AG10803 (cell line): ENCODE data around the gene TJP1.

Experiments used
- DNase-seq: peaks from one replicate; pipeline ENCODE4 v3.0.0; 2010; ENCODE audit warnings: low read depth
- H3K4me3 ChIP-seq: 2 replicates; pipeline ENCODE4 v1.5.1; 2011; ENCODE audit warnings: mild to moderate bottlenecking, low read length, control low read depth
- TF ChIP-seq, protein P1 (sequence below): conservative IDR thresholded peaks from 2 replicates; pipeline ENCODE4 v1.5.1; 2011; ENCODE audit warnings: mild to moderate bottlenecking, low read length, control low read depth, inconsistent platforms

Gene TJP1

DNA sequence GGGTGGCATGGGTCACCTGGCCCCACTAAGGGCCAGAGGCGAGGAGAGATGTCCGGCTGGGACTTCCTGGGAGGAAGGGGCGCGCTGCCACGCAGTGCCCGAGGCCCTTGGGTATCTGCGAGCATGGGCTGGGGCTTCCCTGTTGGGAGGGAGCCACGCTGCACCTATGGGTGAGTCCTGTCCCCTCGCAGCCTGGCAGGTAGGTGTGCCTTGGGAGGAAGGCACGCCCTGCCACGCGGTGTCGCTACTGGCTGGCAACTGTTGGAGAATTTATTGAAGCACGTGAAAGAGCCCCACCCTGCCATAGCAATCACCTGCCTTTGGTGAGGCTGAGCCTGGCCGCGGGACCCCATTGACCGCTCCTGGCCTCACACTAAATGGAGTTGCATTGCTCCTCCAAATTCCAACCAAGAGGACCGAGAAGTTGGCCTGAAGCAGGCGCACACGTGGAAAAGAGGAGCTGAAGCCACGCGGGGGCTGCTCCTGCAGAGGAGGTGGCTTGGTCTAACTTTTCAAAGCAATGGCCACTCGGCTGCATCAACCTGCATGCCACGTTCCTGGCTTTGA lies 134.2 kb downstream of the TJP1 start:
- TF ChIP-seq, protein P1, sequence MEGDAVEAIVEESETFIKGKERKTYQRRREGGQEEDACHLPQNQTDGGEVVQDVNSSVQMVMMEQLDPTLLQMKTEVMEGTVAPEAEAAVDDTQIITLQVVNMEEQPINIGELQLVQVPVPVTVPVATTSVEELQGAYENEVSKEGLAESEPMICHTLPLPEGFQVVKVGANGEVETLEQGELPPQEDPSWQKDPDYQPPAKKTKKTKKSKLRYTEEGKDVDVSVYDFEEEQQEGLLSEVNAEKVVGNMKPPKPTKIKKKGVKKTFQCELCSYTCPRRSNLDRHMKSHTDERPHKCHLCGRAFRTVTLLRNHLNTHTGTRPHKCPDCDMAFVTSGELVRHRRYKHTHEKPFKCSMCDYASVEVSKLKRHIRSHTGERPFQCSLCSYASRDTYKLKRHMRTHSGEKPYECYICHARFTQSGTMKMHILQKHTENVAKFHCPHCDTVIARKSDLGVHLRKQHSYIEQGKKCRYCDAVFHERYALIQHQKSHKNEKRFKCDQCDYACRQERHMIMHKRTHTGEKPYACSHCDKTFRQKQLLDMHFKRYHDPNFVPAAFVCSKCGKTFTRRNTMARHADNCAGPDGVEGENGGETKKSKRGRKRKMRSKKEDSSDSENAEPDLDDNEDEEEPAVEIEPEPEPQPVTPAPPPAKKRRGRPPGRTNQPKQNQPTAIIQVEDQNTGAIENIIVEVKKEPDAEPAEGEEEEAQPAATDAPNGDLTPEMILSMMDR = no peak
- no peak overlapping the region for H3K4me3 ChIP-seq
- DNase-seq = no peak

DNA sequence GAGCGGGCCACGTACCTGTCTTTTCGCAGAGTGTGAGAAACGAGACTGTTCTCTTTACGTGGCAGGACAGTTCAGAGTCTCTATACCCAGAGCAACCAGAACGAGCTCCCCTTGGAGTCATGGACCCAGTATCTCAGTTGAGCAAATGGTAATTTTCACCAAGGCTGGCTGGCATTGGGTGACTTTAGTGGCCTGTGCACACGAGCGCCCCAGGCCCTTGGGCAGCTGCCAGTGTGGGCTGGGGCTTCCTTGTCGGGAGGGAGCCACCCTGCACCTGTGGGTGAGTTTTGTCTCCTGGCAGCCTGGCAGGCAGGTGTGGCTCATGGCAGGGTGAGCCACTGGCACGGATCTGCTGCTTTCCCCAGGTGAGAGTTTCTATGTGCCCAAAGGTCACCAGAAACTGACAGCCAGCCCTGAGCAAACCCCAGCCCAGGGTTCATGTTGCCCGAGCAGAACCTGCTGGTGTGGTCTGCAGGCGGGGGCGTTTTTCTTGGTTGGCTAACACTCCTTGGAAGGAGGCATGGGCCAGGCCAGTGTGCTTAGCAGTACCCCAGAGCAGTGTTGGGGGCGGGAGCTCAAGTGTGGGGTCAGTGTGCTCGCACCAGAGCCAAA lies 135.0 kb downstream of the TJP1 start:
- no peak for DNase-seq
- no peak overlapping the region for H3K4me3 ChIP-seq
- TF ChIP-seq, protein P1 = no peak

DNA sequence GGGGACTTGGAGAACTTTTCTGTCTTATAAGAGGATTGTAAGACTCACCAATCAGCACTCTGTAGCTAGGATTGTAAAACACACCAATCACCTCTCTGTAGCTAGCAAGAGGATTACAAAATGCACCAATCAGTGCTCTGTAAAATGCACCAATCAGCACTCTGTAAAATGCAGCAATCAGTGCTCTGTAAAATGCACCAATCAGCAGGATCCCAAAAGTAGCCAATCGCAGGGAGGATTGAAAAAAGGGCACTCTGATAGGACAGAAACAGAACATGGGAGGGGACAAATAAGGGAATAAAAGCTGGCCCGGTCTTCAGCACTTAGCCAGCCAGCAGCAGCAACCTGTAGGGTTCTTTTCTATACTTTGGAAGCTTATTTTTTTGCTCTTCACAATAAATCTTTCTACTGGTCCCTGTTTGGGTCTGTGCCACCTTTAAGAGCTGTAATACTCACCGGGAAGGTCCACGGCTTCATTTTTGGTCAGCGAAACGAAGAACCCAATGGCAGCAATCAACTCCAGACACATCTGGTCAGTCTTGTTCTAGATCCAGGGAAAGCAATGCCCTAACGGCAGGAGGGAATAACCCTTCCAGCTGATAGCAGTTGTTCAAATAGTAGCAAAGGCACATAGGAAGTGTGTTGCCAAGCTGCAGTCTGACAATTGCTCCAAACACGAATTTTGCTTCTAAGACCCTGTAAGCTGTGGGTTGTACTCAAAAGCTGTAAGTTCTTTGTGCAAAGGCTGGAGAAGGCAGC lies 135.6 kb downstream of the TJP1 start:
- TF ChIP-seq, protein P1 = no peak
- no peak overlapping the region for H3K4me3 ChIP-seq
- DNase-seq = no peak

DNA sequence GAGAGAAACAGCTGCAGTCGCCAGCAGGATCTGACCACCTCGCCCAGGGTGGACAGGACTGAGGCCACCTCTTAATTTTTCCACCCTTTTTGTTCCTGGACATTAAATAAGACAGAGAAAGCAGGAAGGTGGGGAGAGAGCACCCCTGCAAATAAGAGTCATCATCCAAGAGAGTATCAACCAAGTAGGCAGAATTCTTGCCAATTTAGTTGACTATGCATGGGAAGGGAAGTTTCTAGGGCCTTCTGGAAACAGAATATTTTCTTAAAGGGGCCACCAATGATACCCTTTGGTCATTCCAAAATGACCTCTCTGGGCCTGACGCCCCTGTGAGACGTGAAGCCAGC lies 136.2 kb downstream of the TJP1 start:
- TF ChIP-seq, protein P1 = no peak
- no peak overlapping the region for H3K4me3 ChIP-seq
- DNase-seq = no peak

DNA sequence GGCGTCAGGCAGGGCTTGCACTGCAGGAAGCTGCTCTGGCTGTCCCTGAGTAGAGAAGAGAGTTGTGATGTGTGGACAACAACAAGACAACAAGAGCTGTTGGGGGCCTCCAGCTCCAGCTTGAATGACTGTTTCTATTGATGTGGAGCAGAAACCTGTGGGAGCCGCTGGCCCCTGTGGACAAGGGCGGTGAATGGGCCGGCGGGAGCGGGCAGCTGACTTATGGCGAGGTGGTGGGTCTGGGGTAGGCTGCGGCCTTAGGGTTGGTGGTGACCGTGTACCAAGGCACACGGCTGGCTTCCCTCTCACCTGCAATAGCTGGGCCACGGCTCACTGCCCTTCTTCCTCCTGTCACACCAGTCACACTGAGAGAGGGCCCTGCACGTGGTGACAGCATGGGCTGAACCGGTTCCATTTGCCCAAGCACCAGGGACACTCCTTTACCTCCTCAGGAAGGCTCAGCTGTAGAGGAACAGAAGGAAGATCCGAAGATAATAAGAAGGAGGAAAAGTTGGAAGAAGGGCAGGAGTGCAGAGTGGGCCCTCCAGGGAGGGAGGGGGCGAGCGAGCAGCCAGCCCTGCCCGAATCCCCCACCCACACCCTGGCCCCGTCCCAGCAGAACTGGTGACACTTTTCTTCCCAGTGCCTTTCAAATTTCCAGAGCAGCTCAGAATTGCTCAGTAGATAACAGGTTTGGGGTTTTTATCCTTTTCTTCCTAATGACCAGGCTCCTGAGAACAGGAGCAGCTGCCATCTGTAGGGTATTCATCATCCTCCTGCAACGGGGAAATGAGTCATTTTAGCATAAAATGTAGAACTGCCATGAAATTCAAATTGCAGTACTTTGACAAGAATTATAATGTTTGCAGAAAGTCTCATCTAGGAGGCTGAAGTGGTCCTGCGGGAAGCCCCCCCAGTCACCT lies 136.9 kb downstream of the TJP1 start:
- TF ChIP-seq, protein P1 = no peak

DNA sequence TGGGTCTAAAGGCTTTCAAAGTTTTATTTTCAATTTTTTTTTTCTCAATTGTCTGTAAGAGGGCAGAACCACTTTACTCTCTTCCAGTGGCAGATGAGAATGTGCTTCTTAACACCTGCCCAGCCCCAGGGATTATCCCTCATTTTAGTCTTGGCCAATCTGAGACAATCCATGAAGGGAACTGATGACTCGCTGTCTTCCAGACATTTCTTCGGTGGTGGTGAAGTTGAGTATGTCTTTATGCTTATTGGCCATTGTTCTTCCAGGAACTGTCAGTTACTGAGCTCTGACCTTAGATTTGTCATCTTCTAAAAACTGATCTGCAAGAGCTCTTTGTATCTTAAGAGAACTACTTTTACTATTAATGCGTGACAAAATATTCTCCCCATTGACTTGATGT lies 139.5 kb downstream of the TJP1 start:
- no peak for DNase-seq
- TF ChIP-seq, protein P1 = no peak
- H3K4me3 ChIP-seq = no peak overlapping the region

More for the DNA sequence above, 136.9 kb downstream of the TJP1 start:
- DNase-seq = peak; percentile 34
- no peak overlapping the region for H3K4me3 ChIP-seq
